Activated CD4-positive, alpha-beta T cell treated with anti-CD3 and anti-CD28 coated beads for 36 hours (primary cell): ENCODE results near the gene VSTM2L. TPM values are rescaled to one million over a fixed set of nuclear protein-coding genes. Genes with fewer than 3 reads are reported as not detected.

Experiments
- ATAC-seq: fragments of 200-7000 bp; cut with Tn5 transposase; one replicate; pipeline ENCODE4 v1.10.0; 2021; ENCODE audit warnings: mild to moderate bottlenecking, moderate library complexity
- CTCF ChIA-PET: fragments of 350-600 bp; sonication (Branson Sonifier 250); formaldehyde crosslinking; loops from one replicate; lab custom pipeline; 2021; ENCODE audit warnings: antibody characterized with exemption; lab: Charles Lee
- POLR2A ChIA-PET: fragments of 350-600 bp; sonication (Branson Sonifier 250); formaldehyde crosslinking; loops from one replicate; lab custom pipeline; 2021; ENCODE audit warnings: antibody characterized with exemption, inconsistent platforms; lab: Charles Lee
- DNase-seq: peaks from one replicate; pipeline ENCODE4 v3.0.0-alpha.2; 2020
- H3K27ac Mint-ChIP-seq: one replicate; pipeline ENCODE4 v1.8.0; 2021; ENCODE audit warnings: mixed read lengths
- H3K27me3 Mint-ChIP-seq: one replicate; pipeline ENCODE4 v1.8.0; 2021; ENCODE audit warnings: mixed read lengths
- H3K36me3 Mint-ChIP-seq: one replicate; pipeline ENCODE4 v1.8.0; 2021; ENCODE audit warnings: low read depth, mixed read lengths
- H3K4me1 Mint-ChIP-seq: one replicate; pipeline ENCODE4 v1.8.0; 2021; ENCODE audit warnings: mixed read lengths
- H3K4me3 Mint-ChIP-seq: one replicate; pipeline ENCODE4 v1.8.0; 2021; ENCODE audit warnings: mild to moderate bottlenecking, moderate library complexity, mixed read lengths
- H3K9me3 Mint-ChIP-seq: one replicate; pipeline ENCODE4 v1.8.0; 2021; ENCODE audit warnings: low read depth, mixed read lengths
- intact Hi-C, 2 experiments: fragments of 100-400 bp; cut with DNase I in 1 of 2; cut with micrococcal nuclease in 1 of 2; formaldehyde crosslinking; loops; one replicate each; pipeline versions ENCODE4 v1.14.2 to v1.15.1; 2022 to 2024; cut with DNase I, micrococcal nuclease
- total RNA-seq, 2 experiments: library from RNA; stranded (reverse); gene quantifications; one replicate each; pipeline ENCODE4 v1.2.3, GENCODE V29; 2021

VSTM2L gene
- total RNA-seq, 2 experiments from 2014 or later = not detected

- H3K9me3 Mint-ChIP-seq = no peaks in the 10 kb centered on the region
- no peaks in the 10 kb centered on the region for H3K4me1 Mint-ChIP-seq
- no peak for DNase-seq
- no peak for ATAC-seq
- H3K27me3 Mint-ChIP-seq = peaks cover 2% of the 10 kb centered on the region
- intact Hi-C loops = no loop called here
- no peak overlapping the region for H3K27ac Mint-ChIP-seq
- H3K36me3 Mint-ChIP-seq = no peaks in the 10 kb centered on the region
- ChIA-PET POLR2A (no interaction called here), CTCF (no interaction called here)
- no peak overlapping the region for H3K4me3 Mint-ChIP-seq
Observed at GRCh38 chr20:37943501-37944455, 40.9 kb downstream of the VSTM2L start.

- Mint-ChIP-seq H3K36me3 (no peaks in the 10 kb centered on the region), H3K9me3 (no peaks in the 10 kb centered on the region), H3K4me1 (no peaks in the 10 kb centered on the region), H3K4me3 (no peak overlapping the region), H3K27me3 (peaks cover 2% of the 10 kb centered on the region), H3K27ac (no peak overlapping the region)
- DNase-seq (no peak), ATAC-seq (no peak)
- CTCF ChIA-PET = no interaction called here
- intact Hi-C loops = no loop called here
- POLR2A ChIA-PET = no interaction called here
Observed at GRCh38 chr20:37944456-37944981, 41.6 kb downstream of the VSTM2L start.

DNA sequence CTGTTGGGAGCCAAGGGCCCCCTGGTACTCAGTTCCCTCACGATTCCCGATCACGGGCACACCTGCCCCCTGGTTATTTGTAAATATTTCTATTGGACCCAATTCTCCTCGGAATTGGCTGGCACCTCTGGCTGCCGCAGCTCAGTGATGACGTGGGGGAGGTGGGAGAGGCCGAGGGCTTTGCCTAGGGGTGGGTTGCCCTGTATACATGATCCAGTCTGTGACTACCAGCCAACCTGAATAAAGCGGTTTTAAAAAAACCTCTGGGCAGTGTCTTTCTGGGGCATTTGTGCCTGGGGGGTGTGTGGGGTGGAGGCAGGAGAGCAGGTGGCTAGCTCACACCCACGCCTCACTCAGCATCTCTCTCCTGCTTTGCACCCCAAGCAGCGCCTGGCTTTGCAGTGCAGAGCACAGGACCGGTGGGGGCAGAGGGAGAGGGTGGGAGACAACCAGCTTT, 42.2 kb downstream of the VSTM2L start:
- H3K9me3 Mint-ChIP-seq = no peaks in the 10 kb centered on the region
- ATAC-seq (no peak), DNase-seq (no peak)
- no peak overlapping the region for H3K27ac Mint-ChIP-seq
- ChIA-PET POLR2A (no interaction called here), CTCF (no interaction called here)
- peaks cover 2% of the 10 kb centered on the region for H3K27me3 Mint-ChIP-seq
- H3K4me1 Mint-ChIP-seq = no peaks in the 10 kb centered on the region
- H3K4me3 Mint-ChIP-seq = no peak overlapping the region
- H3K36me3 Mint-ChIP-seq = no peaks in the 10 kb centered on the region
- intact Hi-C loops = no loop called here

DNA sequence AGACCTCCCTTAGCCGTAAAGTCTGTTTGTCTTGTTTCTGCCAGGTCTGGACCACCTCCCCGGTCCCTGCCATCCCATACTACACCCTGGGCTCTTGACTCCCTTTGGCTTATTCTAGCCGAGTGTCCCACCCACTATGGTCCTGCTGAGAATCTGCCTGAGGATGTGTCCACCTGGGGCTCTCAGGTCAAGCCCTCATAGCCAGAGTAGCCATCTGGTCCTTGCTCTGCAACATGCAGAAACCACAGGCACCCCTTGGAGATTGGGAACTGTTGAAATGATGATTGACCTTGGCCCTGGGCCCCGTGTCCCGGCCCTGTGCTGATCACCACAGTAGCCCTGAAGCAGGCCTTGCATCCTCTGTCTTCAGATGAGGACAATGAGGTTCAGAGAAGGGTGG, 44.0 kb downstream of the VSTM2L start:
- no peaks in the 10 kb centered on the region for H3K4me1 Mint-ChIP-seq
- intact Hi-C loops = no loop called here
- no peaks in the 10 kb centered on the region for H3K36me3 Mint-ChIP-seq
- ATAC-seq (no peak), DNase-seq (no peak)
- CTCF ChIA-PET = no interaction called here
- peaks cover 2% of the 10 kb centered on the region for H3K27me3 Mint-ChIP-seq
- POLR2A ChIA-PET = no interaction called here
- no peak overlapping the region for H3K4me3 Mint-ChIP-seq
- H3K27ac Mint-ChIP-seq = no peak overlapping the region
- no peaks in the 10 kb centered on the region for H3K9me3 Mint-ChIP-seq

DNA sequence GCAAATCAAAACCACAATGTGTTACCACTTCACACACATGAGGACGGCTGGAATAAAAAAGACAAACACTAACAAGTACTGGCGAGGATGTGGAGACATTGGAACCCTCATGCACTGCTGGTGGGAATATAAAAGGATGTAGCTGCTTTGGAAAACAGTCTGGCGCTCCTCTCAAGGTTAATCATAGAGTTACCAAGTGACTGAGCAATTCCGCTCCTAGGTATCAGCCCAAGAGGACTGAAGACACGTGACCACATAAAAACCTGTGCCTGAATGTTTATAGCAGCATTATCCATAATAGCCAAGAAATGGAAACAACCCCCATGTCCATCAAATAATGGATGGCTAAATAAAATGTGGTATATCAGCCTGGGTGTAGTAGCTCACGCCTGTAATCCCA, 45.0 kb downstream of the VSTM2L start:
- DNase-seq = no peak
- intact Hi-C loops = no loop called here
- peaks cover 2% of the 10 kb centered on the region for H3K27me3 Mint-ChIP-seq
- POLR2A ChIA-PET = no interaction called here
- H3K36me3 Mint-ChIP-seq = no peaks in the 10 kb centered on the region
- no peaks in the 10 kb centered on the region for H3K4me1 Mint-ChIP-seq
- no peak overlapping the region for H3K4me3 Mint-ChIP-seq
- H3K27ac Mint-ChIP-seq = no peak overlapping the region
- no peak for ATAC-seq
- no peaks in the 10 kb centered on the region for H3K9me3 Mint-ChIP-seq
- CTCF ChIA-PET = interaction anchor here (0.6 kb wide), 2 partner anchors 262 to 344 kb away, joined by 3 read pairs; no protein-coding TSS in a partner anchor

DNA sequence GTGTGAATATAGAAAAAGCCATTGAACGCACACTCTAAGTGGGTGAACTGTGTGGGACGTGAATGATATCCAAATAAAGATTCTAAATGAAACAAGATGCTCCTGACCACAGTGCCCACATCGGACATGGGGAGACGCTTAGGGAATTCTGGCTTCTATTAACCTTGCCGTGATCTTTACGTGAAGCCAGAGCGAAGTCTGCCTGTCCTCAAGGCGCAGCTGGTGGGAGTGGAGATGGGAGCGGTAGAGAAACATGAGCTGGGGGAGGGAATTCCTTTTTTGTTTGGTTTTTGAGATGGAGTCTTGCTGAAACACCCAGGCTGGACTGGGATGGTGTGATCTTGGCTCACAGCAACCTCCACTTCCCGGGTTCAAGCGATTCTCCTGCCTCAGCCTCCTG, 46.0 kb downstream of the VSTM2L start:
- Mint-ChIP-seq H3K27me3 (peaks cover 2% of the 10 kb centered on the region), H3K4me3 (no peak overlapping the region), H3K27ac (no peak overlapping the region), H3K9me3 (no peaks in the 10 kb centered on the region), H3K4me1 (no peaks in the 10 kb centered on the region), H3K36me3 (no peaks in the 10 kb centered on the region)
- DNase-seq (no peak), ATAC-seq (no peak)
- CTCF ChIA-PET = no interaction called here
- intact Hi-C loops = no loop called here
- POLR2A ChIA-PET = no interaction called here

GRCh38 chr20:37954190-37954589, 51.3 kb downstream of the VSTM2L start:
- DNase-seq (no peak), ATAC-seq (no peak)
- Mint-ChIP-seq H3K27ac (no peak overlapping the region), H3K27me3 (peaks cover 6% of the 10 kb centered on the region), H3K36me3 (no peaks in the 10 kb centered on the region), H3K4me1 (no peaks in the 10 kb centered on the region), H3K9me3 (no peaks in the 10 kb centered on the region), H3K4me3 (no peak overlapping the region)
- intact Hi-C loops = no loop called here
- ChIA-PET POLR2A (no interaction called here), CTCF (no interaction called here)

GRCh38 chr20:37954626-37955025, 51.7 kb downstream of the VSTM2L start:
- H3K27ac Mint-ChIP-seq = no peak overlapping the region
- H3K9me3 Mint-ChIP-seq = no peaks in the 10 kb centered on the region
- no peaks in the 10 kb centered on the region for H3K4me1 Mint-ChIP-seq
- intact Hi-C loops = no loop called here
- CTCF ChIA-PET = no interaction called here
- peaks cover 6% of the 10 kb centered on the region for H3K27me3 Mint-ChIP-seq
- no peaks in the 10 kb centered on the region for H3K36me3 Mint-ChIP-seq
- H3K4me3 Mint-ChIP-seq = no peak overlapping the region
- POLR2A ChIA-PET = no interaction called here
- ATAC-seq = no peak
- no peak for DNase-seq

GRCh38 chr20:37955511-37955910, 52.6 kb downstream of the VSTM2L start:
- no peak overlapping the region for H3K27ac Mint-ChIP-seq
- H3K4me3 Mint-ChIP-seq = no peak overlapping the region
- H3K9me3 Mint-ChIP-seq = no peaks in the 10 kb centered on the region
- ChIA-PET CTCF (no interaction called here), POLR2A (no interaction called here)
- H3K27me3 Mint-ChIP-seq = peaks cover 6% of the 10 kb centered on the region
- ATAC-seq (no peak), DNase-seq (no peak)
- no peaks in the 10 kb centered on the region for H3K36me3 Mint-ChIP-seq
- intact Hi-C loops = no loop called here
- H3K4me1 Mint-ChIP-seq = no peaks in the 10 kb centered on the region

DNA sequence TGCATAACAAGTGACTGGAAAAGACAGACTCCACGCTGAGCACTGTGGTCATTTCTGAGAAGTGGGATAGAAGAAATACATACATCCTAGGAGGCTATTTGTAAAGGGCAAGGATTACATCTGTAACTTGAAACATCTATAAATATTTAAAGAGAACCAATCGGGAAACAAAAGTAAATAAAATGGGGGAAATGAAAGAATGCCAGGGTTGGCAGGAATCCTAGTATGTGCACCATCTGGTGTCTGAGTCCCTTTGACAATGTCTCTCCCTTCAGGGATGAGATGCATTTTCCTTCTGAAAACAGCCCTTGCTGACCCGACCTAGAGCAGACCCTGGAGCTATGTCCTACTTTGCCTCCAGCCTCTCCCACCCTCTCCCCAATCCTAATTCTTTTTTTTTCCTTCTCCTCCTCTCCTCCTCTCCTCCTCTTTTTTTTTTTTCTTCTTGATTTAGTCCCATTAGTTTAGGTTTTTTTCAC, 53.2 kb downstream of the VSTM2L start:
- intact Hi-C loops = no loop called here
- no peak overlapping the region for H3K27ac Mint-ChIP-seq
- CTCF ChIA-PET = interaction anchor here (0.6 to 0.8 kb wide), 3 partner anchors 14 to 103 kb away, joined by 3 read pairs; no protein-coding TSS in a partner anchor

GRCh38 chr20:37958856-37959520, 56.1 kb downstream of the VSTM2L start:
- H3K27me3 Mint-ChIP-seq = peaks cover 8% of the 10 kb centered on the region
- intact Hi-C loops = no loop called here
- POLR2A ChIA-PET = no interaction called here
- no peak for ATAC-seq
- H3K4me1 Mint-ChIP-seq = no peaks in the 10 kb centered on the region
- CTCF ChIA-PET = interaction anchor here (0.6 to 1.7 kb wide), 3 partner anchors 9 to 791 kb away, joined by 3 to 5 read pairs (median 3); no protein-coding TSS in a partner anchor
- no peak overlapping the region for H3K27ac Mint-ChIP-seq
- H3K4me3 Mint-ChIP-seq = no peak overlapping the region
- peaks cover 2% of the 10 kb centered on the region for H3K36me3 Mint-ChIP-seq
- H3K9me3 Mint-ChIP-seq = peaks cover 2% of the 10 kb centered on the region
- no peak for DNase-seq

More for the DNA sequence above, 53.2 kb downstream of the VSTM2L start:
- POLR2A ChIA-PET = interaction anchor here (0.7 kb wide), 1 partner anchor 42 kb away, joined by 5 read pairs; no protein-coding TSS in a partner anchor
- Mint-ChIP-seq H3K27me3 (peaks cover 6% of the 10 kb centered on the region), H3K36me3 (no peaks in the 10 kb centered on the region), H3K9me3 (no peaks in the 10 kb centered on the region), H3K4me3 (no peak overlapping the region), H3K4me1 (no peaks in the 10 kb centered on the region)
- no peak for DNase-seq
- no peak for ATAC-seq
